HEK293 (cell line): Measurements from ENCODE around the gene AURKB.

Source experiments
- CTCF ChIA-PET: fragments of 350-600 bp; formaldehyde crosslinking; extraction: SDS; loops from one replicate; lab custom pipeline; 2021; ENCODE audit warnings: antibody characterized with exemption; lab: Yijun Ruan, JAX
- POLR2A ChIA-PET: fragments of 300-600 bp; formaldehyde crosslinking; extraction: SDS; loops from one replicate; lab custom pipeline; 2020; ENCODE audit warnings: antibody characterized with exemption, inconsistent platforms; lab: Yijun Ruan, JAX
- H3K27ac ChIP-seq: fragments of 200-500 bp; sonication (Bioruptor generic); 2 replicates; pipeline ENCODE4 v1.5.1; 2014; ENCODE audit warnings: low read depth, low read length, control low read depth, inconsistent platforms; ENCODE audit errors: extremely low read depth
- H3K36me3 ChIP-seq, 2 experiments: fragments of 200-500 bp in 1 of 2; sonication (Bioruptor generic) in 1 of 2; 1 replicate in 1 of 2; 2 replicates in 1 of 2; pipeline ENCODE4 v1.5.1; 2014 to 2017; ENCODE audit warnings: inconsistent platforms in 2 of 2, low read length in 2 of 2; ENCODE audit not compliant: control insufficient read depth in 2 of 2, insufficient read depth in 1 of 2
- H3K4me1 ChIP-seq: fragments of 200-500 bp; sonication (Bioruptor generic); 2 replicates; pipeline ENCODE4 v1.5.1; 2014; ENCODE audit warnings: mild to moderate bottlenecking, low read length, inconsistent platforms; ENCODE audit not compliant: control insufficient read depth, insufficient read depth
- H3K4me3 ChIP-seq: 2 replicates; pipeline ENCODE4 v1.5.1; 2011; ENCODE audit warnings: low read depth, mild to moderate bottlenecking, control low read depth, low read length, moderate library complexity
- H3K9me3 ChIP-seq: fragments of 200-500 bp; sonication (Bioruptor generic); 2 replicates; pipeline ENCODE4 v1.5.1; 2014; ENCODE audit warnings: low read depth, low read length, inconsistent platforms; ENCODE audit not compliant: control insufficient read depth, insufficient read depth
- EGR2 ChIP-seq: fragments of 450-650 bp; formaldehyde crosslinking; IDR thresholded peaks from 2 replicates; pipeline ENCODE4 v1.5.1; 2016; ENCODE audit warnings: low read depth, missing biosample characterization, missing genetic modification characterization
- GLI2 ChIP-seq: fragments of 450-650 bp; formaldehyde crosslinking; IDR thresholded peaks from 2 replicates; pipeline ENCODE4; 2017; ENCODE audit warnings: missing biosample characterization, missing genetic modification characterization, low read depth, borderline replicate concordance
- GLIS1 ChIP-seq: fragments of 450-650 bp; formaldehyde crosslinking; IDR thresholded peaks from 2 replicates; pipeline ENCODE4 v1.5.1; 2016; ENCODE audit warnings: missing biosample characterization, missing genetic modification characterization
- GLIS2 ChIP-seq: fragments of 450-650 bp; formaldehyde crosslinking; IDR thresholded peaks from 2 replicates; pipeline ENCODE4 v1.5.1; 2016; ENCODE audit warnings: missing biosample characterization, missing genetic modification characterization
- KLF1 ChIP-seq: fragments of 450-650 bp; formaldehyde crosslinking; IDR thresholded peaks from 2 replicates; pipeline ENCODE4 v1.5.1; 2016; ENCODE audit warnings: missing biosample characterization, missing genetic modification characterization
- KLF10 ChIP-seq: fragments of 450-650 bp; IDR thresholded peaks from 2 replicates; pipeline ENCODE4 v1.5.1; 2018; ENCODE audit warnings: missing biosample characterization, mild to moderate bottlenecking, missing genetic modification characterization
- KLF7 ChIP-seq: fragments of 450-650 bp; formaldehyde crosslinking; IDR thresholded peaks from 2 replicates; pipeline ENCODE4 v1.5.1; 2016; ENCODE audit warnings: missing biosample characterization, missing genetic modification characterization, borderline replicate concordance
- KLF8 ChIP-seq: fragments of 450-650 bp; formaldehyde crosslinking; IDR thresholded peaks from 2 replicates; pipeline ENCODE4 v1.5.1; 2016; ENCODE audit warnings: missing biosample characterization, missing genetic modification characterization
- KLF9 ChIP-seq: fragments of 450-650 bp; formaldehyde crosslinking; IDR thresholded peaks from 2 replicates; pipeline ENCODE4 v1.5.1; 2016; ENCODE audit warnings: missing biosample characterization, missing genetic modification characterization, low read depth
- MYNN ChIP-seq: fragments of 450-650 bp; formaldehyde crosslinking; IDR thresholded peaks from 2 replicates; pipeline ENCODE4 v1.5.1; 2016; ENCODE audit warnings: missing biosample characterization, missing genetic modification characterization, borderline replicate concordance
- SP3 ChIP-seq: fragments of 450-650 bp; formaldehyde crosslinking; IDR thresholded peaks from 2 replicates; pipeline ENCODE4 v1.5.1; 2016; ENCODE audit warnings: missing biosample characterization, missing genetic modification characterization
- TCF7L2 ChIP-seq: IDR thresholded peaks from 2 replicates; pipeline ENCODE4 v1.6.1; 2011; ENCODE audit warnings: low read depth, mild to moderate bottlenecking, inconsistent platforms, low read length, moderate library complexity, borderline replicate concordance
- WT1 ChIP-seq: fragments of 450-650 bp; formaldehyde crosslinking; IDR thresholded peaks from 2 replicates; pipeline ENCODE4 v1.5.1; 2016; ENCODE audit warnings: missing biosample characterization, missing genetic modification characterization
- YY1 ChIP-seq: fragments of 450-650 bp; formaldehyde crosslinking; IDR thresholded peaks from 2 replicates; pipeline ENCODE4 v1.5.1; 2018; ENCODE audit warnings: missing biosample characterization, missing genetic modification characterization
- YY2 ChIP-seq: fragments of 450-650 bp; formaldehyde crosslinking; IDR thresholded peaks from 2 replicates; pipeline ENCODE4 v1.5.1; 2016; ENCODE audit warnings: missing biosample characterization, missing genetic modification characterization
- ZBTB17 ChIP-seq: fragments of 450-650 bp; formaldehyde crosslinking; IDR thresholded peaks from 2 replicates; pipeline ENCODE4 v1.5.1; 2016; ENCODE audit warnings: missing biosample characterization, missing genetic modification characterization
- ZBTB44 ChIP-seq: fragments of 450-650 bp; IDR thresholded peaks from 2 replicates; pipeline ENCODE4 v1.5.1; 2018; ENCODE audit warnings: missing biosample characterization, mild to moderate bottlenecking, missing genetic modification characterization
- ZBTB7A ChIP-seq: fragments of 450-650 bp; formaldehyde crosslinking; IDR thresholded peaks from 2 replicates; pipeline ENCODE4 v1.5.1; 2016; ENCODE audit warnings: low read depth, missing biosample characterization, missing genetic modification characterization
- ZFHX2 ChIP-seq: fragments of 450-650 bp; formaldehyde crosslinking; conservative IDR thresholded peaks from 2 replicates; pipeline ENCODE4 v1.5.1; 2016; ENCODE audit warnings: missing biosample characterization, missing genetic modification characterization
- ZNF324 ChIP-seq: fragments of 450-650 bp; formaldehyde crosslinking; IDR thresholded peaks from 2 replicates; pipeline ENCODE4 v1.5.1; 2016; ENCODE audit warnings: missing biosample characterization, missing genetic modification characterization
- ZNF341 ChIP-seq: fragments of 450-650 bp; formaldehyde crosslinking; IDR thresholded peaks from 2 replicates; pipeline ENCODE4; 2016; ENCODE audit warnings: low read depth, missing biosample characterization, missing genetic modification characterization
- ZNF398 ChIP-seq: fragments of 450-650 bp; formaldehyde crosslinking; IDR thresholded peaks from 2 replicates; pipeline ENCODE4 v1.5.1; 2017; ENCODE audit warnings: missing biosample characterization, missing genetic modification characterization
- ZNF416 ChIP-seq: fragments of 450-650 bp; formaldehyde crosslinking; IDR thresholded peaks from 2 replicates; pipeline ENCODE4 v1.5.1; 2016; ENCODE audit warnings: missing biosample characterization, missing genetic modification characterization
- ZNF48 ChIP-seq: fragments of 450-650 bp; formaldehyde crosslinking; IDR thresholded peaks from 2 replicates; pipeline ENCODE4 v1.5.1; 2016; ENCODE audit warnings: missing biosample characterization, missing genetic modification characterization
- ZNF561 ChIP-seq: fragments of 450-650 bp; IDR thresholded peaks from 2 replicates; pipeline ENCODE4 v1.5.1; 2018; ENCODE audit warnings: missing biosample characterization, missing genetic modification characterization, borderline replicate concordance
- ZNF658 ChIP-seq: fragments of 450-650 bp; formaldehyde crosslinking; IDR thresholded peaks from 2 replicates; pipeline ENCODE4; 2016; ENCODE audit warnings: missing biosample characterization, missing genetic modification characterization
- ZNF660 ChIP-seq: fragments of 450-650 bp; IDR thresholded peaks from 2 replicates; pipeline ENCODE4 v1.5.1; 2018; ENCODE audit warnings: missing biosample characterization, mild to moderate bottlenecking, missing genetic modification characterization
- ZNF843 ChIP-seq: fragments of 450-650 bp; formaldehyde crosslinking; IDR thresholded peaks from 2 replicates; pipeline ENCODE4 v1.5.1; 2016; ENCODE audit warnings: missing biosample characterization, missing genetic modification characterization
- ZSCAN30 ChIP-seq: fragments of 450-650 bp; IDR thresholded peaks from 2 replicates; pipeline ENCODE4 v1.5.1; 2018; ENCODE audit warnings: missing biosample characterization, mild to moderate bottlenecking, missing genetic modification characterization, moderate library complexity
- TF ChIP-seq, protein P1 (sequence below): fragments of 450-650 bp; formaldehyde crosslinking; IDR thresholded peaks from 2 replicates; pipeline ENCODE4 v1.5.1; 2016; ENCODE audit warnings: missing biosample characterization, missing genetic modification characterization
- TF ChIP-seq, protein P2 (sequence below): sonication (generic); formaldehyde crosslinking; IDR thresholded peaks from 2 replicates; pipeline ENCODE4 v1.8.1; 2022; ENCODE audit warnings: mild to moderate bottlenecking, moderate library complexity, missing genetic modification reagents

AURKB gene

GRCh38 chr17:8162233-8162996 lies 48.0 kb downstream of the AURKB start, which contains the start of gene VAMP2:
Gene VAMP2 (minus strand): TSS chr17:8162948. CDS start chr17:8162879, 69 bp downstream.
- peaks cover 15 to 34% of the 10 kb centered on the region in 2 experiments; a peak in 2 of 3 replicates for H3K36me3 ChIP-seq
- POLR2A ChIA-PET, result interaction anchor here (0.6 to 1.6 kb wide), 3 partner anchors 9 to 31 kb away, joined by 4 to 7 read pairs (median 4); no protein-coding TSS in a partner anchor
- no peaks in the 10 kb centered on the region for H3K9me3 ChIP-seq
- peak within 1 kb of the TSS; percentile 96 for H3K27ac ChIP-seq
- CTCF ChIA-PET, result no interaction called here
- peak within 1 kb of the TSS; percentile 89 for H3K4me3 ChIP-seq
- H3K4me1 ChIP-seq, result peaks cover 24% of the 10 kb centered on the region
- TF ChIP-seq KLF9 (tag by site-specific recombination) (peak; percentile 58), GLIS1 (peak; percentile 16; the same call in 1 of the 2 replicates), KLF7 (tag by site-specific recombination) (peak; percentile 51), ZNF660 (tag by site-specific recombination) (peak; percentile 72; the same call in 1 of the 2 replicates), ZFHX2 (tag by site-specific recombination) (0 out of 2 replicates have a peak, but pooled peaks have one; percentile 47), KLF10 (tag by site-specific recombination) (peak; percentile 68; the same call in 1 of the 2 replicates), ZNF416 (tag by site-specific recombination) (no peak), ZSCAN30 (0 out of 2 replicates have a peak, but pooled peaks have one; percentile 34), TCF7L2 (no peak), KLF1 (peak; percentile 48; the same call in 1 of the 2 replicates), ZNF341 (tag by site-specific recombination) (peak; percentile 39; the same call in 1 of the 2 replicates), ZNF324 (no peak), ZBTB17 (0 out of 2 replicates have a peak, but pooled peaks have one; percentile 10), ZNF843 (0 out of 2 replicates have a peak, but pooled peaks have one; percentile 19), YY2 (tag by site-specific recombination) (peak; percentile 54; the same call in 1 of the 2 replicates), GLIS2 (tag by site-specific recombination) (peak; percentile 46; the same call in 1 of the 2 replicates), YY1 (peak; percentile 78; the same call in 1 of the 2 replicates), ZBTB44 (tag by site-specific recombination) (peak; percentile 35; the same call in 1 of the 2 replicates), ZNF561 (tag by site-specific recombination) (0 out of 2 replicates have a peak, but pooled peaks have one; percentile 69), ZNF48 (tag by site-specific recombination) (no peak), MYNN (tag by site-specific recombination) (no peak), WT1 (tag by site-specific recombination) (0 out of 2 replicates have a peak, but pooled peaks have one; percentile 5), ZNF398 (tag by site-specific recombination) (peak; percentile 37; the same call in 1 of the 2 replicates), ZBTB7A (tag by site-specific recombination) (peak; percentile 58; the same call in 1 of the 2 replicates), EGR2 (tag by site-specific recombination) (peak; percentile 36; the same call in 1 of the 2 replicates), GLI2 (no peak), ZNF658 (no peak), KLF8 (tag by site-specific recombination) (peak; percentile 5; the same call in 1 of the 2 replicates), SP3 (peak; percentile 64)
- TF ChIP-seq, protein P1, sequence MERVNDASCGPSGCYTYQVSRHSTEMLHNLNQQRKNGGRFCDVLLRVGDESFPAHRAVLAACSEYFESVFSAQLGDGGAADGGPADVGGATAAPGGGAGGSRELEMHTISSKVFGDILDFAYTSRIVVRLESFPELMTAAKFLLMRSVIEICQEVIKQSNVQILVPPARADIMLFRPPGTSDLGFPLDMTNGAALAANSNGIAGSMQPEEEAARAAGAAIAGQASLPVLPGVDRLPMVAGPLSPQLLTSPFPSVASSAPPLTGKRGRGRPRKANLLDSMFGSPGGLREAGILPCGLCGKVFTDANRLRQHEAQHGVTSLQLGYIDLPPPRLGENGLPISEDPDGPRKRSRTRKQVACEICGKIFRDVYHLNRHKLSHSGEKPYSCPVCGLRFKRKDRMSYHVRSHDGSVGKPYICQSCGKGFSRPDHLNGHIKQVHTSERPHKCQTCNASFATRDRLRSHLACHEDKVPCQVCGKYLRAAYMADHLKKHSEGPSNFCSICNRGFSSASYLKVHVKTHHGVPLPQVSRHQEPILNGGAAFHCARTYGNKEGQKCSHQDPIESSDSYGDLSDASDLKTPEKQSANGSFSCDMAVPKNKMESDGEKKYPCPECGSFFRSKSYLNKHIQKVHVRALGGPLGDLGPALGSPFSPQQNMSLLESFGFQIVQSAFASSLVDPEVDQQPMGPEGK (tag by site-specific recombination), result peak; percentile 91
- TF ChIP-seq, protein P2, sequence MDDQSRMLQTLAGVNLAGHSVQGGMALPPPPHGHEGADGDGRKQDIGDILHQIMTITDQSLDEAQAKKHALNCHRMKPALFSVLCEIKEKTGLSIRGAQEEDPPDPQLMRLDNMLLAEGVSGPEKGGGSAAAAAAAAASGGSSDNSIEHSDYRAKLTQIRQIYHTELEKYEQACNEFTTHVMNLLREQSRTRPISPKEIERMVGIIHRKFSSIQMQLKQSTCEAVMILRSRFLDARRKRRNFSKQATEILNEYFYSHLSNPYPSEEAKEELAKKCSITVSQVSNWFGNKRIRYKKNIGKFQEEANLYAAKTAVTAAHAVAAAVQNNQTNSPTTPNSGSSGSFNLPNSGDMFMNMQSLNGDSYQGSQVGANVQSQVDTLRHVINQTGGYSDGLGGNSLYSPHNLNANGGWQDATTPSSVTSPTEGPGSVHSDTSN (CRISPR knock-in tag), result peak; percentile 40; the same call in 1 of the 2 replicates
